ENCODE measurements around the gene HSF2.

DNA sequence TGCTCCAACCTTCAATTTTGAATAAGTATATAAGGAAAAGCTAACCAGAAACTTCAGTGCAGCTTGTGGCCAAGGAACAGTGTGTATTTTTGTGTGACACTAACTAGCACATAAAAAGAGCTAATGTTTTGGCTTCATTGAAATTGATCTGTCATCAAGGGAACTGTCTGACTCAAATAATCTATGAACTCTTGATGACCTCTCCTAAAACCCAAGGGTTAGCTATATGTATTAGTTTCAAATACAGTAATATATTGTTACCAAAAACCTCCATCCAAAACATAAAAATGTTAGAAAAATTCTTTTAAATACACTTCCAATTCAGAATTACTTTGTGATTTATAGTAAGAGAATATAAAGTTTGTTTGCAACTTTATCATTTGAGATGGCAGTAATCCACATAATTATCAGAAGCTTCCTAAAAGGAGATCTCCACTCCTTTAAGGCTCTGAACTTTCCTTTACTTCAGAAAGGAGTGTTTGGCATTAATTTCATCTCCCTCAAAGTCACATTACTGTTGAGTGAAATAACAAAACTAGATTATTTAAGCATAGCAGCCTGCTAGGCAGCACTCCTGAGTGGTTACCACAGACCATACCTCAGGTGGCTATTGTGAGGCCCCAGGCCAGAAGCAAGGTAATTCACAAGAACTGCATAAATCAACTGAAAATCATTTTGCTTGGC is 46.3 kb upstream of the HSF2 start:
- TF ChIP-seq, protein P1, sequence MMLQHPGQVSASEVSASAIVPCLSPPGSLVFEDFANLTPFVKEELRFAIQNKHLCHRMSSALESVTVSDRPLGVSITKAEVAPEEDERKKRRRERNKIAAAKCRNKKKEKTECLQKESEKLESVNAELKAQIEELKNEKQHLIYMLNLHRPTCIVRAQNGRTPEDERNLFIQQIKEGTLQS (IDR thresholded peaks at IDR 0.05), result no peak
- no peak for TF ChIP-seq POLR2A (IDR thresholded peaks at IDR 0.05; ENCODE audit: borderline replicate concordance, extremely low read depth, insufficient read depth, insufficient read length)
- TF ChIP-seq, protein P2, sequence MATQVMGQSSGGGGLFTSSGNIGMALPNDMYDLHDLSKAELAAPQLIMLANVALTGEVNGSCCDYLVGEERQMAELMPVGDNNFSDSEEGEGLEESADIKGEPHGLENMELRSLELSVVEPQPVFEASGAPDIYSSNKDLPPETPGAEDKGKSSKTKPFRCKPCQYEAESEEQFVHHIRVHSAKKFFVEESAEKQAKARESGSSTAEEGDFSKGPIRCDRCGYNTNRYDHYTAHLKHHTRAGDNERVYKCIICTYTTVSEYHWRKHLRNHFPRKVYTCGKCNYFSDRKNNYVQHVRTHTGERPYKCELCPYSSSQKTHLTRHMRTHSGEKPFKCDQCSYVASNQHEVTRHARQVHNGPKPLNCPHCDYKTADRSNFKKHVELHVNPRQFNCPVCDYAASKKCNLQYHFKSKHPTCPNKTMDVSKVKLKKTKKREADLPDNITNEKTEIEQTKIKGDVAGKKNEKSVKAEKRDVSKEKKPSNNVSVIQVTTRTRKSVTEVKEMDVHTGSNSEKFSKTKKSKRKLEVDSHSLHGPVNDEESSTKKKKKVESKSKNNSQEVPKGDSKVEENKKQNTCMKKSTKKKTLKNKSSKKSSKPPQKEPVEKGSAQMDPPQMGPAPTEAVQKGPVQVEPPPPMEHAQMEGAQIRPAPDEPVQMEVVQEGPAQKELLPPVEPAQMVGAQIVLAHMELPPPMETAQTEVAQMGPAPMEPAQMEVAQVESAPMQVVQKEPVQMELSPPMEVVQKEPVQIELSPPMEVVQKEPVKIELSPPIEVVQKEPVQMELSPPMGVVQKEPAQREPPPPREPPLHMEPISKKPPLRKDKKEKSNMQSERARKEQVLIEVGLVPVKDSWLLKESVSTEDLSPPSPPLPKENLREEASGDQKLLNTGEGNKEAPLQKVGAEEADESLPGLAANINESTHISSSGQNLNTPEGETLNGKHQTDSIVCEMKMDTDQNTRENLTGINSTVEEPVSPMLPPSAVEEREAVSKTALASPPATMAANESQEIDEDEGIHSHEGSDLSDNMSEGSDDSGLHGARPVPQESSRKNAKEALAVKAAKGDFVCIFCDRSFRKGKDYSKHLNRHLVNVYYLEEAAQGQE (IDR thresholded peaks at IDR 0.05; ENCODE audit: low read depth), result no peak
- TF ChIP-seq, protein P3, sequence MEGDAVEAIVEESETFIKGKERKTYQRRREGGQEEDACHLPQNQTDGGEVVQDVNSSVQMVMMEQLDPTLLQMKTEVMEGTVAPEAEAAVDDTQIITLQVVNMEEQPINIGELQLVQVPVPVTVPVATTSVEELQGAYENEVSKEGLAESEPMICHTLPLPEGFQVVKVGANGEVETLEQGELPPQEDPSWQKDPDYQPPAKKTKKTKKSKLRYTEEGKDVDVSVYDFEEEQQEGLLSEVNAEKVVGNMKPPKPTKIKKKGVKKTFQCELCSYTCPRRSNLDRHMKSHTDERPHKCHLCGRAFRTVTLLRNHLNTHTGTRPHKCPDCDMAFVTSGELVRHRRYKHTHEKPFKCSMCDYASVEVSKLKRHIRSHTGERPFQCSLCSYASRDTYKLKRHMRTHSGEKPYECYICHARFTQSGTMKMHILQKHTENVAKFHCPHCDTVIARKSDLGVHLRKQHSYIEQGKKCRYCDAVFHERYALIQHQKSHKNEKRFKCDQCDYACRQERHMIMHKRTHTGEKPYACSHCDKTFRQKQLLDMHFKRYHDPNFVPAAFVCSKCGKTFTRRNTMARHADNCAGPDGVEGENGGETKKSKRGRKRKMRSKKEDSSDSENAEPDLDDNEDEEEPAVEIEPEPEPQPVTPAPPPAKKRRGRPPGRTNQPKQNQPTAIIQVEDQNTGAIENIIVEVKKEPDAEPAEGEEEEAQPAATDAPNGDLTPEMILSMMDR (IDR thresholded peaks at IDR 0.05 in 2 of 3, conservative IDR thresholded peaks at IDR 0.05 in 1 of 3; ENCODE audit: borderline replicate concordance in 1 of 3, insufficient read depth in 1 of 3, low read depth in 2 of 3, low read length in 2 of 3), result no peak
- no peak for TF ChIP-seq EZH2phosphoT487 (IDR thresholded peaks at IDR 0.05; ENCODE audit: borderline replicate concordance)
- TF ChIP-seq EZH2 (IDR thresholded peaks at IDR 0.05), result no peak
- TF ChIP-seq RAD21 (IDR thresholded peaks at IDR 0.05; ENCODE audit: low read depth), result no peak
- no peak for TF ChIP-seq YY1 (IDR thresholded peaks at IDR 0.05; ENCODE audit: extremely low read depth, insufficient replicate concordance, low read depth, low read length)
- TF ChIP-seq SP1 (IDR thresholded peaks at IDR 0.05; ENCODE audit: low read depth), result no peak
- TF ChIP-seq ZFX (IDR thresholded peaks at IDR 0.05), result no peak

Measured in HCT116 (cell line).